HepG2 (cell line): ENCODE measurements around the gene POU6F2. TPM values are rescaled to one million over a fixed set of nuclear protein-coding genes. Genes with fewer than 3 reads are reported as not detected.
A peak's percentile ranks its signal among the peaks of the same experiment; 100 is the strongest.

Experiments
- ATAC-seq: fragments of 200-7000 bp; cut with Tn5 transposase; 3 replicates; pipeline ENCODE4 v1.9.1; 2020; ENCODE audit warnings: mild to moderate bottlenecking, moderate library complexity
- BruUV-seq: library from RNA; stranded (reverse); fragments of 400-500 nt; replicated peaks from 2 replicates; lab custom pipeline; 2021; lab: Mats Ljungman, UMichigan
- CTCF ChIA-PET: fragments of 300-600 bp; formaldehyde crosslinking; extraction: SDS; loops from one replicate; lab custom pipeline; 2021; ENCODE audit warnings: low total read pairs, inconsistent platforms, low intra/inter-chr PET ratio; lab: Yijun Ruan, JAX
- POLR2A ChIA-PET: fragments of 350-600 bp; sonication (Branson Sonifier 250); formaldehyde crosslinking; loops from one replicate; lab custom pipeline; 2020; ENCODE audit warnings: antibody characterized with exemption, inconsistent platforms; lab: Yijun Ruan, JAX
- DNase-seq: peaks from one replicate; pipeline ENCODE4 v3.0.0-alpha.2; 2015; ENCODE audit warnings: low spot score
- FAIRE-seq: peaks from 3 replicates; lab custom pipeline; 2011; peaks lifted over from hg19 to GRCh38; lab: Jason Lieb, UNC
- H2AFZ ChIP-seq: one replicate; pipeline ENCODE4 v1.6.1; 2011; ENCODE audit warnings: low read length, inconsistent platforms
- H3K27ac ChIP-seq: fragments of 300-600 bp; 3 replicates; pipeline ENCODE4 v1.8.0; 2011; ENCODE audit warnings: mixed run types, mild to moderate bottlenecking, mixed read lengths, low read length, inconsistent platforms; ENCODE audit not compliant: insufficient read depth; ENCODE audit errors: extremely low read length
- H3K27me3 ChIP-seq, 2 experiments: fragments of 200-600 bp in 1 of 2; 2 replicates in 1 of 2; 3 replicates in 1 of 2; pipeline versions ENCODE4 v1.6.0 to v1.8.0; 2011; ENCODE audit warnings: low read length in 2 of 2, mild to moderate bottlenecking in 2 of 2, moderate library complexity in 2 of 2, inconsistent platforms in 1 of 2; ENCODE audit not compliant: insufficient read depth in 2 of 2, control insufficient read depth in 1 of 2
- H3K36me3 ChIP-seq, 2 experiments: fragments of 200-600 bp in 1 of 2; replicated peaks in 1 of 2; 2 replicates in 1 of 2; 3 replicates in 1 of 2; pipeline versions ENCODE4 v1.5.1 to v1.8.0; 2011; ENCODE audit warnings: low read length in 2 of 2, inconsistent platforms in 1 of 2; ENCODE audit not compliant: insufficient read depth in 2 of 2, control insufficient read depth in 1 of 2
- H3K4me1 ChIP-seq: 2 replicates; pipeline ENCODE4 v1.5.1; 2012; ENCODE audit warnings: low read length, inconsistent platforms; ENCODE audit not compliant: insufficient read depth
- H3K4me2 ChIP-seq: 2 replicates; pipeline ENCODE4 v1.6.0; 2011; ENCODE audit warnings: low read depth, low read length, inconsistent platforms
- H3K4me3 ChIP-seq, 3 experiments: fragments of 200-600 bp in 1 of 3; sonication (generic), shearing (Covaris generic) in 1 of 3; replicated peaks in 1 of 3; 2 replicates each; pipeline ENCODE4 v1.5.1; 2011 to 2016; ENCODE audit warnings: low read length in 3 of 3, inconsistent platforms in 2 of 3, low read depth in 2 of 3, mild to moderate bottlenecking in 2 of 3, control low read depth in 1 of 3, mixed read lengths in 1 of 3; ENCODE audit not compliant: insufficient read depth in 1 of 3
- H3K79me2 ChIP-seq: one replicate; pipeline ENCODE4 v1.6.1; 2011; ENCODE audit warnings: low read length, inconsistent platforms; ENCODE audit not compliant: insufficient read depth
- H3K9ac ChIP-seq: 2 replicates; pipeline ENCODE4 v1.6.0; 2011; ENCODE audit warnings: mild to moderate bottlenecking, low read depth, low read length, inconsistent platforms; ENCODE audit not compliant: insufficient read depth
- H3K9me3 ChIP-seq: 2 replicates; pipeline ENCODE4 v1.5.1; 2012; ENCODE audit warnings: mild to moderate bottlenecking, low read length
- H4K20me1 ChIP-seq: 2 replicates; pipeline ENCODE4 v1.6.0; 2011; ENCODE audit warnings: inconsistent platforms, mild to moderate bottlenecking, low read length, moderate library complexity; ENCODE audit not compliant: insufficient read depth
- CBX2 ChIP-seq, 2 experiments: fragments of 200-600 bp in 1 of 2; sonication (generic); formaldehyde crosslinking in 1 of 2; IDR thresholded peaks; 2 replicates each; pipeline versions ENCODE4 v1.7.0 to v1.8.1; 2018 to 2022; ENCODE audit warnings: low read depth in 2 of 2, low read length in 1 of 2, mild to moderate bottlenecking in 1 of 2, missing genetic modification reagents in 1 of 2
- SP5 ChIP-seq: IDR thresholded peaks from 2 replicates; pipeline ENCODE4 v1.6.1; 2016; ENCODE audit warnings: low read depth, borderline replicate concordance
- ZBTB26 ChIP-seq: IDR thresholded peaks from 2 replicates; pipeline ENCODE4 v1.6.1; 2016; ENCODE audit warnings: missing compliant biosample characterization, missing genetic modification reagents, borderline replicate concordance
- ZSCAN30 ChIP-seq: sonication (generic); formaldehyde crosslinking; IDR thresholded peaks from 2 replicates; pipeline ENCODE4 v1.5.0; 2020; ENCODE audit warnings: mild to moderate bottlenecking, missing genetic modification reagents
- WGBS: methylation state at CpG from one replicate; pipeline ENCODE4 v1.1.6; 2017; ENCODE audit warnings: low lambda C conversion rate; 5-methylcytosine and 5-hydroxymethylcytosine counted together
- in situ Hi-C: cut with HindIII; loops from 2 replicates; pipeline ENCODE4 v1.10.0; 2017; ENCODE audit warnings: low pct_unique_long_range_greater_than_20kb; ENCODE audit not compliant: extremely low pct_ligation_motif_present
- intact Hi-C: fragments of 100-400 bp; cut with micrococcal nuclease; formaldehyde crosslinking; loops from one replicate; pipeline ENCODE4 v1.10.0; 2022; ENCODE audit not compliant: unreplicated experiment
- polyA plus RNA-seq, 8 experiments: library from polyadenylated mRNA; depleted of rRNA in 3 of 8; stranded (reverse) in 7 of 8; unstranded in 1 of 8; fragments of >200 nt; fragmentation: Illumina TruSeq in 4 of 8; extraction: Trizol in 4 of 8; gene quantifications; 2 replicates each; pipeline versions ENCODE4 v1.2.1 to v1.2.3, GENCODE V29; 2011 to 2016; ENCODE audit warnings: low read depth in 4 of 8, missing spikeins in 1 of 8, mixed read lengths in 1 of 8; ENCODE audit not compliant: insufficient read depth in 1 of 8
- total RNA-seq, 5 experiments: library from RNA; depleted of rRNA; stranded (reverse); fragments of >200 nt; fragmentation: Illumina TruSeq; extraction: Trizol; gene quantifications; 2 replicates each; pipeline ENCODE4 v1.2.3, GENCODE V29; 2016; ENCODE audit warnings: low read depth in 1 of 5
- TF ChIP-seq, protein P1 (sequence below): sonication (generic); formaldehyde crosslinking; conservative IDR thresholded peaks from 2 replicates; pipeline ENCODE4 v1.4.0; 2020; ENCODE audit warnings: missing genetic modification reagents
- TF ChIP-seq, protein P2 (sequence below): sonication (generic); formaldehyde crosslinking; IDR thresholded peaks from 2 replicates; pipeline ENCODE4 v1.8.0; 2022; ENCODE audit warnings: missing genetic modification reagents, mild to moderate bottlenecking, inconsistent platforms, borderline replicate concordance

The POU6F2 gene
- total and polyA plus RNA-seq, 2 of the 13 experiments (the other 11 are each of a cell fraction or from before 2014, with no cell fraction given) = not detected

DNA sequence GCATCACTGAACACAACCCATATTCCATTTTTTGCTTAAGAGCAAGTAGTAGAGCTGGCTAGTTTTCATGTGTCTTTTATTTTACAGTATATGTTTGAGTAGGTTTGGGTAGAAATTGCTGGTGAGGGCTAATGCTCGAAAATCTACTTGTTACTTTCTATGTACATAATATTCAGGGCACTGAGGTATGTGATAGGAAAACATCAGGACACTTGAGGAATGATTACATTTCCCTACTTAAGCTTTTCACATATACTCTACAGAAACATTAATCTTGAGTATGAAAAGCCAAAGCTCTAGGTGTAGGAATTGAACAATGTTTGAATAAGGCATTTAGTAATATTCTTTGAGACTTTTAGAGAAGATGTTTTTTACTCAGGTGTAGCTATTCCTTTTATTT lies 73.6 kb downstream of the POU6F2 start (continued):
- TF ChIP-seq, protein P1, sequence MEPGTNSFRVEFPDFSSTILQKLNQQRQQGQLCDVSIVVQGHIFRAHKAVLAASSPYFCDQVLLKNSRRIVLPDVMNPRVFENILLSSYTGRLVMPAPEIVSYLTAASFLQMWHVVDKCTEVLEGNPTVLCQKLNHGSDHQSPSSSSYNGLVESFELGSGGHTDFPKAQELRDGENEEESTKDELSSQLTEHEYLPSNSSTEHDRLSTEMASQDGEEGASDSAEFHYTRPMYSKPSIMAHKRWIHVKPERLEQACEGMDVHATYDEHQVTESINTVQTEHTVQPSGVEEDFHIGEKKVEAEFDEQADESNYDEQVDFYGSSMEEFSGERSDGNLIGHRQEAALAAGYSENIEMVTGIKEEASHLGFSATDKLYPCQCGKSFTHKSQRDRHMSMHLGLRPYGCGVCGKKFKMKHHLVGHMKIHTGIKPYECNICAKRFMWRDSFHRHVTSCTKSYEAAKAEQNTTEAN (CRISPR knock-in tag) = no peak
- TF ChIP-seq, protein P2, sequence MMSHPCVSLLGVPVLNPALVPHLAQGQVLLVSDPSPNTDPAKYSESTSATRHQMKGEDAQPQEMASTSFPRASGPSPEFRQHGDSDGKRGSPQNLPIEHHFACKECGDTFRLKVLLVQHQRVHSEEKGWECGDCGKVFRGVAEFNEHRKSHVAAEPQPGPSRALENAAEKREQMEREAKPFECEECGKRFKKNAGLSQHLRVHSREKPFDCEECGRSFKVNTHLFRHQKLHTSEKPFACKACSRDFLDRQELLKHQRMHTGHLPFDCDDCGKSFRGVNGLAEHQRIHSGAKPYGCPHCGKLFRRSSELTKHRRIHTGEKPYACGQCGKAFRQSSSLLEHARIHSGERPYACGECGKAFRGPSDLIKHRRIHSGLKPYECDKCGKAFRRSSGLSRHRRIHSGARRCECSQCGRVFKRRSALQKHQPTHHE = no peak
- TF ChIP-seq, all 625 proteins: peak for 0

DNA sequence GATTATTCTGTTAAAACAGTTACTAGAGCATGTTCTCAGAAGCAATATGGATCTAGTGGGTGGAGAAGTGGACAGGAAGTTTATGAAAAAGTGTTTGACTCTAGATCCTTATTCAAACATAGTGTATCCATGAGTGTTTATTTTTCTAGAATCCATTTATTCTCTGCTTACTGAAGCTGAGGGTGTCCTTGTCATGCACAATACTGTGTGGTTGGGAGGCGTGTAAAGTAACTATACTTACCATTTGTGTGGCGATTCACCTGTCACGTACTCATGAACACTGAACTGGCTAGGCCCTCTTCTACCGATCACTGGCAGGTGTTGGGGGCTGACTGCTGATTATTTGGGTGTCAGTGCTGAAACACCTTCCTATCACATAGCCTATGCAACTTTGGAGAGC lies 74.0 kb downstream of the POU6F2 start:
- ATAC-seq (no peak), DNase-seq (no peak), FAIRE-seq (no peak)
- WGBS = 16% methylated on average over 4 of the region's 4 CpGs
- BruUV-seq = no TSS peak
- intact Hi-C loops = no loop called here
- Histone ChIP-seq H3K4me1 (no peaks in the 10 kb centered on the region), H3K9me3 (no peaks in the 10 kb centered on the region), H3K27ac (no peak overlapping the region), H2AFZ (no peak overlapping the region), H3K36me3 (no peaks in the 10 kb centered on the region), H3K79me2 (no peaks in the 10 kb centered on the region), H3K27me3 (no peaks in the 10 kb centered on the region), H3K4me2 (no peak overlapping the region), H3K4me3 (no peak overlapping the region), H4K20me1 (no peaks in the 10 kb centered on the region), H3K9ac (no peak overlapping the region)
- CTCF ChIA-PET = no interaction called here
- TF ChIP-seq ZBTB26 (CRISPR knock-in tag) (peak; percentile 92), ZSCAN30 (no peak), CBX2 (IDR thresholded peaks at IDR 0.05; ENCODE audit: low read depth, low read length) (no peak), CBX2 (CRISPR knock-in tag; IDR thresholded peaks at IDR 0.05; ENCODE audit: low read depth) (no peak), SP5 (CRISPR knock-in tag) (peak; percentile 33; the same call in 1 of the 2 replicates)
- in situ Hi-C loops = no loop called here
- POLR2A ChIA-PET = no interaction called here
